ENCODE measurements around the gene DCX.

Gene DCX

GRCh38 chrX:111442791-111443190 is 30.8 kb upstream of the DCX start:
- Histone ChIP-seq H3K27me3 (ENCODE audit: low read length) (no peaks in the 10 kb centered on the region), H3K27ac (ENCODE audit: low read depth, low read length) (no peak overlapping the region), H4K20me1 (ENCODE audit: low read depth, low read length) (no peaks in the 10 kb centered on the region), H2AFZ (ENCODE audit: low read depth, low read length, severe bottlenecking) (no peak overlapping the region), H3K36me3 (ENCODE audit: low read length) (no peaks in the 10 kb centered on the region), H3F3A (ENCODE audit: insufficient read depth) (no peaks in the 10 kb centered on the region), H3K79me2 (ENCODE audit: insufficient read depth, low read length) (no peaks in the 10 kb centered on the region), H3K9me3 (ENCODE audit: insufficient read depth, low read length) (no peaks in the 10 kb centered on the region), H3K9me2 (replicated peaks; ENCODE audit: insufficient read depth, low read length) (no peaks in the 10 kb centered on the region), H3K4me2 (ENCODE audit: low read depth, low read length, poor library complexity, severe bottlenecking) (no peak overlapping the region), H3K4me3 (ENCODE audit: insufficient read depth, low read length, poor library complexity, severe bottlenecking) (no peak overlapping the region), H3K9ac (ENCODE audit: low read length) (no peak overlapping the region)
- no peak for TF ChIP-seq CTCF (IDR thresholded peaks at IDR 0.05; ENCODE audit: insufficient read depth, low read length, poor library complexity, severe bottlenecking)
- no peak for TF ChIP-seq EZH2phosphoT487 (conservative IDR thresholded peaks at IDR 0.05; ENCODE audit: low read length)

GRCh38 chrX:111435469-111435868 is 23.5 kb upstream of the DCX start:
- Histone ChIP-seq H3K36me3 (ENCODE audit: low read length) (no peaks in the 10 kb centered on the region), H3K27me3 (ENCODE audit: low read length) (no peaks in the 10 kb centered on the region), H3K27ac (ENCODE audit: low read depth, low read length) (no peak overlapping the region), H3K79me2 (ENCODE audit: insufficient read depth, low read length) (no peaks in the 10 kb centered on the region), H3K9me3 (ENCODE audit: insufficient read depth, low read length) (no peaks in the 10 kb centered on the region), H4K20me1 (ENCODE audit: low read depth, low read length) (no peaks in the 10 kb centered on the region), H3K4me3 (ENCODE audit: insufficient read depth, low read length, poor library complexity, severe bottlenecking) (no peak overlapping the region), H2AFZ (ENCODE audit: low read depth, low read length, severe bottlenecking) (no peak overlapping the region), H3K9ac (ENCODE audit: low read length) (no peak overlapping the region), H3F3A (ENCODE audit: insufficient read depth) (no peaks in the 10 kb centered on the region), H3K9me2 (replicated peaks; ENCODE audit: insufficient read depth, low read length) (no peaks in the 10 kb centered on the region), H3K4me2 (ENCODE audit: low read depth, low read length, poor library complexity, severe bottlenecking) (no peak overlapping the region)
- TF ChIP-seq CTCF (IDR thresholded peaks at IDR 0.05; ENCODE audit: insufficient read depth, low read length, poor library complexity, severe bottlenecking), result no peak

GRCh38 chrX:111431001-111431400 is 19.0 kb upstream of the DCX start:
- TF ChIP-seq EZH2phosphoT487 (conservative IDR thresholded peaks at IDR 0.05; ENCODE audit: low read length) (no peak), CTCF (IDR thresholded peaks at IDR 0.05; ENCODE audit: insufficient read depth, low read length, poor library complexity, severe bottlenecking) (no peak)
- Histone ChIP-seq H2AFZ (ENCODE audit: low read depth, low read length, severe bottlenecking) (no peak overlapping the region), H3K9me2 (replicated peaks; ENCODE audit: insufficient read depth, low read length) (no peaks in the 10 kb centered on the region), H3K4me2 (ENCODE audit: low read depth, low read length, poor library complexity, severe bottlenecking) (no peak overlapping the region), H3K4me3 (ENCODE audit: insufficient read depth, low read length, poor library complexity, severe bottlenecking) (no peak overlapping the region), H3K9me3 (ENCODE audit: insufficient read depth, low read length) (no peaks in the 10 kb centered on the region), H3F3A (ENCODE audit: insufficient read depth) (no peaks in the 10 kb centered on the region), H4K20me1 (ENCODE audit: low read depth, low read length) (no peaks in the 10 kb centered on the region), H3K9ac (ENCODE audit: low read length) (no peak overlapping the region), H3K27ac (ENCODE audit: low read depth, low read length) (no peak overlapping the region), H3K36me3 (ENCODE audit: low read length) (no peaks in the 10 kb centered on the region), H3K27me3 (ENCODE audit: low read length) (no peaks in the 10 kb centered on the region), H3K79me2 (ENCODE audit: insufficient read depth, low read length) (no peaks in the 10 kb centered on the region)

GRCh38 chrX:111411557-111411956 is 435 bp downstream of the DCX start:
- Histone ChIP-seq H3K4me2 (ENCODE audit: low read depth, low read length, poor library complexity, severe bottlenecking) (no peak overlapping the region), H3K79me2 (ENCODE audit: insufficient read depth, low read length) (no peaks in the 10 kb centered on the region), H3K4me3 (ENCODE audit: insufficient read depth, low read length, poor library complexity, severe bottlenecking) (no peak overlapping the region), H3K9me3 (ENCODE audit: insufficient read depth, low read length) (no peaks in the 10 kb centered on the region), H3K36me3 (ENCODE audit: low read length) (no peaks in the 10 kb centered on the region), H3F3A (ENCODE audit: insufficient read depth) (no peaks in the 10 kb centered on the region), H3K27ac (ENCODE audit: low read depth, low read length) (no peak overlapping the region), H3K27me3 (ENCODE audit: low read length) (no peaks in the 10 kb centered on the region), H2AFZ (ENCODE audit: low read depth, low read length, severe bottlenecking) (no peak overlapping the region), H3K9ac (ENCODE audit: low read length) (no peak overlapping the region), H4K20me1 (ENCODE audit: low read depth, low read length) (no peaks in the 10 kb centered on the region), H3K9me2 (replicated peaks; ENCODE audit: insufficient read depth, low read length) (no peaks in the 10 kb centered on the region)
- no peak for TF ChIP-seq CTCF (IDR thresholded peaks at IDR 0.05; ENCODE audit: insufficient read depth, low read length, poor library complexity, severe bottlenecking)
- TF ChIP-seq EZH2phosphoT487 (conservative IDR thresholded peaks at IDR 0.05; ENCODE audit: low read length), result no peak
